Left ventricle myocardium inferior (tissue), 1 donor: ENCODE data around the gene DMRT1. TPM values are rescaled to one million over a fixed set of nuclear protein-coding genes. Genes with fewer than 3 reads are reported as not detected.

Experiments
- DNase-seq: peaks from one replicate; pipeline ENCODE4 v3.0.0-alpha.2; 2020
- H3K27ac ChIP-seq: fragments of 200-600 bp; replicated peaks from 2 replicates; pipeline ENCODE4 v1.8.0; 2021
- H3K27me3 ChIP-seq: fragments of 200-600 bp; 2 replicates; pipeline ENCODE4 v1.8.0; 2021; ENCODE audit warnings: low read depth
- H3K36me3 ChIP-seq: fragments of 200-600 bp; 2 replicates; pipeline ENCODE4 v1.8.0; 2021
- H3K4me1 ChIP-seq: fragments of 200-600 bp; 2 replicates; pipeline ENCODE4 v1.8.0; 2021
- H3K4me3 ChIP-seq: fragments of 200-600 bp; 2 replicates; pipeline ENCODE4 v1.8.0; 2021; ENCODE audit warnings: mild to moderate bottlenecking, moderate library complexity
- H3K9me3 ChIP-seq: fragments of 200-600 bp; replicated peaks from 2 replicates; pipeline ENCODE4 v1.8.0; 2021
- CTCF ChIP-seq: fragments of 200-600 bp; IDR thresholded peaks from 2 replicates; pipeline ENCODE4 v1.8.0; 2021; ENCODE audit warnings: antibody characterized with exemption, mild to moderate bottlenecking, borderline replicate concordance
- intact Hi-C: fragments of 100-400 bp; cut with micrococcal nuclease; formaldehyde crosslinking; loops from one replicate; pipeline ENCODE4 v1.11.0; 2022
- total RNA-seq: library from RNA; stranded (reverse); fragmentation: NEBNext Ultra II Directional; extraction: Animal tissue kit (Norgen Biotek cat#: 25700); gene quantifications from one replicate; pipeline ENCODE4 v1.2.1, GENCODE V29; 2021
- donor health status: DM: no; HTN: yes; CAD: no; lungs with severe emphysema.

DMRT1 gene
- total RNA-seq, 1 donor from 2014 or later, result not detected

- H3K27me3 ChIP-seq, result peaks cover 100% of the 10 kb centered on the region
- H3K36me3 ChIP-seq, result no peaks in the 10 kb centered on the region
- no peak overlapping the region for H3K27ac ChIP-seq
- H3K4me1 ChIP-seq, result no peaks in the 10 kb centered on the region
- TF ChIP-seq CTCF, result no peak
- no peak overlapping the region for H3K4me3 ChIP-seq
- intact Hi-C loops, result no loop called here
- DNase-seq, result no peak
- H3K9me3 ChIP-seq, result no peaks in the 10 kb centered on the region
Measured at GRCh38 chr9:959105-959504, 117.6 kb downstream of the DMRT1 start.

GRCh38 chr9:959914-960313 lies 118.4 kb downstream of the DMRT1 start:
- H3K9me3 ChIP-seq, result no peaks in the 10 kb centered on the region
- no peaks in the 10 kb centered on the region for H3K4me1 ChIP-seq
- no peak overlapping the region for H3K27ac ChIP-seq
- H3K36me3 ChIP-seq, result no peaks in the 10 kb centered on the region
- peaks cover 100% of the 10 kb centered on the region for H3K27me3 ChIP-seq
- H3K4me3 ChIP-seq, result no peak overlapping the region
- no peak for TF ChIP-seq CTCF
- no peak for DNase-seq
- intact Hi-C loops, result no loop called here

GRCh38 chr9:962023-962422 lies 120.5 kb downstream of the DMRT1 start:
- Histone ChIP-seq H3K27me3 (peaks cover 100% of the 10 kb centered on the region), H3K27ac (no peak overlapping the region), H3K4me1 (no peaks in the 10 kb centered on the region), H3K36me3 (no peaks in the 10 kb centered on the region), H3K9me3 (no peaks in the 10 kb centered on the region), H3K4me3 (no peak overlapping the region)
- TF ChIP-seq CTCF, result no peak
- DNase-seq, result no peak
- intact Hi-C loops, result no loop called here

- Histone ChIP-seq H3K36me3 (no peaks in the 10 kb centered on the region), H3K4me1 (peaks cover 13% of the 10 kb centered on the region), H3K9me3 (no peaks in the 10 kb centered on the region), H3K27me3 (peaks cover 100% of the 10 kb centered on the region), H3K4me3 (no peak overlapping the region), H3K27ac (no peak overlapping the region)
- intact Hi-C loops, result no loop called here
- no peak for TF ChIP-seq CTCF
- DNase-seq, result no peak
Measured at GRCh38 chr9:965497-965896, 124.0 kb downstream of the DMRT1 start.

- Histone ChIP-seq H3K27ac (no peak overlapping the region), H3K27me3 (peaks cover 100% of the 10 kb centered on the region), H3K4me3 (no peak overlapping the region), H3K4me1 (peaks cover 26% of the 10 kb centered on the region), H3K9me3 (no peaks in the 10 kb centered on the region), H3K36me3 (no peaks in the 10 kb centered on the region)
- TF ChIP-seq CTCF, result no peak
- intact Hi-C loops, result no loop called here
- no peak for DNase-seq
Measured at GRCh38 chr9:966870-967269, 125.4 kb downstream of the DMRT1 start.

GRCh38 chr9:967436-967835 lies 125.9 kb downstream of the DMRT1 start:
- H3K36me3 ChIP-seq, result no peaks in the 10 kb centered on the region
- TF ChIP-seq CTCF, result no peak
- H3K27me3 ChIP-seq, result peaks cover 100% of the 10 kb centered on the region
- H3K9me3 ChIP-seq, result no peaks in the 10 kb centered on the region
- no peak overlapping the region for H3K4me3 ChIP-seq
- no peak for DNase-seq
- intact Hi-C loops, result no loop called here
- H3K4me1 ChIP-seq, result peaks cover 32% of the 10 kb centered on the region
- no peak overlapping the region for H3K27ac ChIP-seq
